Keratinocyte (primary cell): ENCODE measurements around the gene COL11A2. TPM values are rescaled to one million over a fixed set of nuclear protein-coding genes. Genes with fewer than 3 reads are reported as not detected.

Source experiments
- DNase-seq: peaks from one replicate; pipeline ENCODE4 v3.0.0-alpha.2; 2011; ENCODE audit warnings: low read depth, missing footprints, low spot score
- FAIRE-seq: peaks from 2 replicates; lab custom pipeline; 2011; peaks lifted over from hg19 to GRCh38; lab: Jason Lieb, UNC
- H2AFZ ChIP-seq: 2 replicates; pipeline ENCODE4 v1.6.0; 2012; ENCODE audit warnings: low read length, control low read depth, inconsistent platforms; ENCODE audit not compliant: control insufficient read depth
- H3K27ac ChIP-seq: 2 replicates; pipeline ENCODE4 v1.5.1; 2011; ENCODE audit warnings: low read length; ENCODE audit not compliant: control insufficient read depth, insufficient read depth
- H3K27me3 ChIP-seq: 3 replicates; pipeline ENCODE4 v1.6.0; 2011; ENCODE audit warnings: low read length; ENCODE audit not compliant: control insufficient read depth, insufficient read depth; ENCODE audit errors: extremely low read depth
- H3K36me3 ChIP-seq, 2 experiments: 2 replicates in 1 of 2; 3 replicates in 1 of 2; pipeline ENCODE4 v1.5.1; 2011; ENCODE audit warnings: low read length in 2 of 2, mild to moderate bottlenecking in 1 of 2; ENCODE audit not compliant: control insufficient read depth in 2 of 2, insufficient read depth in 2 of 2; ENCODE audit errors: extremely low read depth in 1 of 2
- H3K4me1 ChIP-seq: 3 replicates; pipeline ENCODE4 v1.5.1; 2011; ENCODE audit warnings: low read length; ENCODE audit not compliant: control insufficient read depth, insufficient read depth; ENCODE audit errors: extremely low read depth
- H3K4me2 ChIP-seq: 3 replicates; pipeline ENCODE4 v1.6.0; 2011; ENCODE audit warnings: low read depth, low read length; ENCODE audit not compliant: control insufficient read depth, insufficient read depth; ENCODE audit errors: extremely low read depth
- H3K4me3 ChIP-seq, 3 experiments: fragments of 200-600 bp in 1 of 3; sonication (generic) in 1 of 3; 2 replicates in 2 of 3; 3 replicates in 1 of 3; pipeline ENCODE4 v1.5.1; 2011 to 2016; ENCODE audit warnings: low read length in 3 of 3, mild to moderate bottlenecking in 3 of 3, control low read depth in 2 of 3, inconsistent platforms in 1 of 3, low read depth in 1 of 3, mixed read lengths in 1 of 3, mixed run types in 1 of 3, moderate library complexity in 1 of 3; ENCODE audit not compliant: control insufficient read depth in 2 of 3, insufficient read depth in 2 of 3; ENCODE audit errors: extremely low read depth in 1 of 3
- H3K79me2 ChIP-seq: 2 replicates; pipeline ENCODE4 v1.6.0; 2012; ENCODE audit warnings: low read length; ENCODE audit not compliant: control insufficient read depth, insufficient read depth
- H3K9ac ChIP-seq: 3 replicates; pipeline ENCODE4 v1.6.0; 2011; ENCODE audit warnings: low read length; ENCODE audit not compliant: control insufficient read depth, insufficient read depth; ENCODE audit errors: extremely low read depth
- H3K9me1 ChIP-seq: 3 replicates; pipeline ENCODE4 v1.6.0; 2011; ENCODE audit warnings: low read length; ENCODE audit not compliant: control insufficient read depth, insufficient read depth; ENCODE audit errors: extremely low read depth
- H3K9me3 ChIP-seq: 2 replicates; pipeline ENCODE4 v1.5.1; 2012; ENCODE audit warnings: low read depth, low read length; ENCODE audit not compliant: control insufficient read depth
- H4K20me1 ChIP-seq: 3 replicates; pipeline ENCODE4 v1.6.0; 2011; ENCODE audit warnings: low read length; ENCODE audit not compliant: control insufficient read depth, insufficient read depth; ENCODE audit errors: extremely low read depth
- CTCF ChIP-seq, 3 experiments: IDR thresholded peaks in 1 of 3; conservative IDR thresholded peaks in 1 of 3; optimal IDR thresholded peaks in 1 of 3; 2 replicates in 2 of 3; 3 replicates in 1 of 3; pipeline versions ENCODE3 to v1.5.1; 2011; ENCODE audit warnings: low read length in 3 of 3, mild to moderate bottlenecking in 3 of 3, moderate library complexity in 2 of 3, control low read depth in 1 of 3, inconsistent platforms in 1 of 3; ENCODE audit not compliant: insufficient read depth in 2 of 3; ENCODE audit errors: extremely low read depth in 1 of 3
- EZH2 ChIP-seq: IDR thresholded peaks from one replicate; pipeline ENCODE4 v1.6.1; 2012; ENCODE audit warnings: inconsistent platforms, mild to moderate bottlenecking, low read length, moderate library complexity
- dilution Hi-C: fragments of 300-500 bp; cut with MboI; formaldehyde crosslinking; loops from one replicate; pipeline ENCODE4 v1.7.0; 2020; ENCODE audit warnings: low sequenced_read_pairs; ENCODE audit not compliant: extremely low pct_ligation_motif_present
- polyA plus RNA-seq, 5 experiments: library from polyadenylated mRNA; depleted of rRNA in 3 of 5; stranded (reverse) in 3 of 5; stranded (forward) in 1 of 5; unstranded in 1 of 5; fragments of >200 nt; gene quantifications; 1 replicate in 1 of 5; 2 replicates in 3 of 5; 3 replicates in 1 of 5; pipeline versions ENCODE4 v1.2.1 to v1.2.3, GENCODE V29; 2011 to 2012; ENCODE audit warnings: missing spikeins in 2 of 5, low read depth in 1 of 5, low replicate concordance in 1 of 5

The COL11A2 gene
- polyA plus RNA-seq, 1 donor (not counting 4 experiments of a cell fraction or from before 2014, with no cell fraction given): 0.08 TPM

GRCh38 chr6:33216117-33216649, 23.9 kb upstream of the COL11A2 start:
- H3K4me3 ChIP-seq: no peak overlapping the region
- no peak overlapping the region for H3K4me2 ChIP-seq
- H3K9me3 ChIP-seq: no peaks in the 10 kb centered on the region
- peaks cover 28% of the 10 kb centered on the region for H3K4me1 ChIP-seq
- TF ChIP-seq CTCF (optimal IDR thresholded peaks at IDR 0.05 in 1 of 3, IDR thresholded peaks at IDR 0.05 in 1 of 3, conservative IDR thresholded peaks at IDR 0.05 in 1 of 3; ENCODE audit: extremely low read depth in 1 of 3, insufficient read depth in 2 of 3, low read length in 3 of 3) (no peak), EZH2 (no peak)
- no peak overlapping the region for H3K9ac ChIP-seq
- no peaks in the 10 kb centered on the region for H3K79me2 ChIP-seq
- dilution Hi-C loops: no loop called here
- no peak overlapping the region for H2AFZ ChIP-seq
- FAIRE-seq (no peak), DNase-seq (no peak)
- H3K27ac ChIP-seq: no peak overlapping the region
- H3K9me1 ChIP-seq: no peaks in the 10 kb centered on the region
- peaks cover 2% of the 10 kb centered on the region in 2 experiments for H3K36me3 ChIP-seq
- H4K20me1 ChIP-seq: no peaks in the 10 kb centered on the region
- no peaks in the 10 kb centered on the region for H3K27me3 ChIP-seq

GRCh38 chr6:33215271-33216116, 23.2 kb upstream of the COL11A2 start:
- Histone ChIP-seq H3K4me1 (peaks cover 28% of the 10 kb centered on the region), H4K20me1 (no peaks in the 10 kb centered on the region), H3K9me3 (no peaks in the 10 kb centered on the region), H3K9me1 (no peaks in the 10 kb centered on the region), H3K79me2 (no peaks in the 10 kb centered on the region), H3K4me2 (no peak overlapping the region), H3K36me3 (peaks cover 2 to 4% of the 10 kb centered on the region in 2 experiments), H3K9ac (no peak overlapping the region), H3K27ac (no peak overlapping the region), H3K27me3 (no peaks in the 10 kb centered on the region), H2AFZ (no peak overlapping the region), H3K4me3 (no peak overlapping the region)
- FAIRE-seq: no peak
- DNase-seq: no peak
- dilution Hi-C loops: no loop called here
- TF ChIP-seq CTCF (optimal IDR thresholded peaks at IDR 0.05 in 1 of 3, IDR thresholded peaks at IDR 0.05 in 1 of 3, conservative IDR thresholded peaks at IDR 0.05 in 1 of 3; ENCODE audit: extremely low read depth in 1 of 3, insufficient read depth in 2 of 3, low read length in 3 of 3) (no peak), EZH2 (no peak)
